Ishikawa (cell line): ENCODE results near the gene LRRK2.

Experiments
- CEBPB ChIP-seq: IDR thresholded peaks from 2 replicates; pipeline ENCODE4 v1.6.1; 2012
- CREB1 ChIP-seq: IDR thresholded peaks from 2 replicates; pipeline ENCODE4 v1.6.1; 2012; ENCODE audit warnings: low read depth
- EGR1 ChIP-seq: IDR thresholded peaks from 2 replicates; pipeline ENCODE4 v1.6.1; 2012
- EP300 ChIP-seq: IDR thresholded peaks from 2 replicates; pipeline ENCODE4 v1.6.1; 2012; ENCODE audit warnings: borderline replicate concordance
- FOXM1 ChIP-seq: IDR thresholded peaks from 2 replicates; pipeline ENCODE4 v1.6.1; 2012; ENCODE audit warnings: low read depth, borderline replicate concordance
- MAX ChIP-seq: IDR thresholded peaks from 2 replicates; pipeline ENCODE4 v1.6.1; 2012
- NFIC ChIP-seq: IDR thresholded peaks from 2 replicates; pipeline ENCODE4 v1.6.1; 2012
- RAD21 ChIP-seq: IDR thresholded peaks from 2 replicates; pipeline ENCODE4 v1.6.1; 2012; ENCODE audit warnings: low read depth
- REST ChIP-seq: IDR thresholded peaks from 2 replicates; pipeline ENCODE4 v1.6.1; 2012; ENCODE audit warnings: low read depth, mild to moderate bottlenecking
- TAF1 ChIP-seq: IDR thresholded peaks from 2 replicates; pipeline ENCODE4 v1.6.1; 2012; ENCODE audit warnings: low read depth, mild to moderate bottlenecking
- TCF12 ChIP-seq: IDR thresholded peaks from 2 replicates; pipeline ENCODE4 v1.6.1; 2012; ENCODE audit warnings: low read depth
- TEAD4 ChIP-seq: IDR thresholded peaks from 2 replicates; pipeline ENCODE4 v1.6.1; 2012
- YY1 ChIP-seq: IDR thresholded peaks from 2 replicates; pipeline ENCODE4 v1.6.1; 2012; ENCODE audit warnings: low read depth
- ZBTB7A ChIP-seq: IDR thresholded peaks from 2 replicates; pipeline ENCODE4 v1.6.1; 2012; ENCODE audit warnings: low read depth
- TF ChIP-seq, protein P1 (sequence below): IDR thresholded peaks from 2 replicates; pipeline ENCODE4 v1.6.1; 2012

Gene LRRK2

DNA sequence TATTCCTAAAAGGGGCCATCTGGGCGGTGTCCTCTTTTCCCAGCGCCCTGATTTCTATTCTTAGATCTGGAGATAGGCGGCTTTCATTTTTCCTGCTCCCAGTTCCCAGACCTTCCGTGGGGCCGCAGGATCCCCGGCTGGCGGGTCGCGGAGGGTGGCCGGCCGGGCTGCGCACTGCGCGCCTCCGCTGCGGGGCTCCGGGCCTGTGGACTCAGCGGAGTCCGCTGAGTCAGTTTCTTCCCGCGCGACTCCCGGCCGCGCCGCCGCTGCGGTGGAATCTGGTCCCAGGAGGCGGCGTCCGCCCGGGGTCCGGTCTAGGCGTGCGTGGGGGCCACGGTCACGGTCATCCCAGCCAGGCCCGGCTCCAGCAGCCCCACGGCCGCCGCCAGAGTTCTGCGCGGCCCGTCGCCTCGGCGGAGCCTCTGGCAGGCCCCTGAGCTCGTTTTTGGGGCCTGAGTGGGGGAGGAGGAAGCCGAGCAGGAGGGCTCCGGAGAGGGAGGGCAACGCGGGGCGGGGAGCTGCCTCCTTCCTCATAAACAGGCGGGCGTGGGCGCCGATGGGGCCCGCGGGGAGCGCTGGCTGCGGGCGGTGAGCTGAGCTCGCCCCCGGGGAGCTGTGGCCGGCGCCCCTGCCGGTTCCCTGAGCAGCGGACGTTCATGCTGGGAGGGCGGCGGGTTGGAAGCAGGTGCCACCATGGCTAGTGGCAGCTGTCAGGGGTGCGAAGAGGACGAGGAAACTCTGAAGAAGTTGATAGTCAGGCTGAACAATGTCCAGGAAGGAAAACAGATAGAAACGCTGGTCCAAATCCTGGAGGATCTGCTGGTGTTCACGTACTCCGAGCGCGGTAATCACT is at the start of gene LRRK2:
Gene LRRK2 (plus strand): TSS at position 559 of the 853 bp plus-strand sequence. CDS start 135 bp downstream, at position 694.
- TF ChIP-seq REST, result peak; percentile 34; the same call in 1 of the 2 replicates
- peak; percentile 65 for TF ChIP-seq TCF12
- no peak for TF ChIP-seq CREB1
- no peak for TF ChIP-seq EP300
- peak; percentile 97 for TF ChIP-seq MAX
- TF ChIP-seq YY1, result peak; percentile 59; the same call in 1 of the 2 replicates
- TF ChIP-seq EGR1, result no peak
- peak; percentile 15 for TF ChIP-seq TAF1
- peak; percentile 27; the same call in 1 of the 2 replicates for TF ChIP-seq TEAD4
- TF ChIP-seq ZBTB7A, result 0 out of 2 replicates have a peak, but pooled peaks have one; percentile 58
- TF ChIP-seq NFIC, result peak; percentile 28; the same call in 1 of the 2 replicates
- TF ChIP-seq RAD21, result no peak

GRCh38 chr12:40175045-40175444 is 49.8 kb upstream of the LRRK2 start:
- no peak for TF ChIP-seq NFIC
- TF ChIP-seq ZBTB7A, result no peak
- TF ChIP-seq EGR1, result no peak
- no peak for TF ChIP-seq YY1
- TF ChIP-seq, protein P1, sequence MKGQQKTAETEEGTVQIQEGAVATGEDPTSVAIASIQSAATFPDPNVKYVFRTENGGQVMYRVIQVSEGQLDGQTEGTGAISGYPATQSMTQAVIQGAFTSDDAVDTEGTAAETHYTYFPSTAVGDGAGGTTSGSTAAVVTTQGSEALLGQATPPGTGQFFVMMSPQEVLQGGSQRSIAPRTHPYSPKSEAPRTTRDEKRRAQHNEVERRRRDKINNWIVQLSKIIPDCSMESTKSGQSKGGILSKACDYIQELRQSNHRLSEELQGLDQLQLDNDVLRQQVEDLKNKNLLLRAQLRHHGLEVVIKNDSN, result no peak
- TF ChIP-seq RAD21, result no peak
- no peak for TF ChIP-seq CREB1
- TF ChIP-seq TAF1, result no peak
- TF ChIP-seq REST, result no peak
- no peak for TF ChIP-seq FOXM1
- TF ChIP-seq CEBPB, result no peak

- TF ChIP-seq EP300, result no peak
- no peak for TF ChIP-seq TCF12
- TF ChIP-seq TAF1, result no peak
- TF ChIP-seq ZBTB7A, result no peak
- no peak for TF ChIP-seq RAD21
- no peak for TF ChIP-seq MAX
- no peak for TF ChIP-seq TEAD4
- TF ChIP-seq YY1, result no peak
- TF ChIP-seq CEBPB, result no peak
- TF ChIP-seq CREB1, result no peak
- TF ChIP-seq, protein P1, result no peak
- TF ChIP-seq FOXM1, result no peak
- TF ChIP-seq NFIC, result no peak
- no peak for TF ChIP-seq REST
- TF ChIP-seq EGR1, result no peak
Measured at GRCh38 chr12:40175489-40175888, 49.3 kb upstream of the LRRK2 start.

DNA sequence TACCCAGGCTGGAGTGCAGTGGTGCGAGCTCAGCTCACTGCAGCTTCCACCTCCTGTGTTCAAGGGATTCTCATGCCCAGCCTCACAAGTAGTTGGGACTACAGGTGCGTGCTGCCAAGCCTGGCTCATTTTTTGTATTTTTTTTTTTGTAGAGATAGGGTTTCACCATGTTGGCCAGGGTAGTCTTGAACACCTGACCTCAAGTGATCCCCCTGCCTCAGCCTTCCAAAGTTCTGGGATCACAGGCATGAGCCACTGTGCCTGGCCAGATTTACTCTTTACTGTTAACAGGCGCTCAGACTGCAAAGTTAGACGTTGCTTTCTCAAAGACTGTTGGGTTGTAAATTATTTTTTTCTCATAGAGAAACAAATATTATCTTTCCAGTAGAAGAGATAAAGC is 46.1 kb upstream of the LRRK2 start:
- TF ChIP-seq NFIC (no peak), REST (no peak), FOXM1 (no peak), TCF12 (no peak), EP300 (no peak), CEBPB (no peak), CREB1 (no peak), MAX (no peak), ZBTB7A (no peak), TAF1 (no peak), EGR1 (no peak), YY1 (no peak), RAD21 (no peak)
- TF ChIP-seq, protein P1, result no peak
